NCI-H446 (cell line): ENCODE measurements around the gene PRKAR2B.
A peak's percentile ranks its signal among the peaks of the same experiment; 100 is the strongest.

Source experiments
- DNase-seq, 2 experiments: peaks; one replicate each; lab custom pipeline; 2025; lab: John Stamatoyannopoulos, UW

Gene PRKAR2B

DNA sequence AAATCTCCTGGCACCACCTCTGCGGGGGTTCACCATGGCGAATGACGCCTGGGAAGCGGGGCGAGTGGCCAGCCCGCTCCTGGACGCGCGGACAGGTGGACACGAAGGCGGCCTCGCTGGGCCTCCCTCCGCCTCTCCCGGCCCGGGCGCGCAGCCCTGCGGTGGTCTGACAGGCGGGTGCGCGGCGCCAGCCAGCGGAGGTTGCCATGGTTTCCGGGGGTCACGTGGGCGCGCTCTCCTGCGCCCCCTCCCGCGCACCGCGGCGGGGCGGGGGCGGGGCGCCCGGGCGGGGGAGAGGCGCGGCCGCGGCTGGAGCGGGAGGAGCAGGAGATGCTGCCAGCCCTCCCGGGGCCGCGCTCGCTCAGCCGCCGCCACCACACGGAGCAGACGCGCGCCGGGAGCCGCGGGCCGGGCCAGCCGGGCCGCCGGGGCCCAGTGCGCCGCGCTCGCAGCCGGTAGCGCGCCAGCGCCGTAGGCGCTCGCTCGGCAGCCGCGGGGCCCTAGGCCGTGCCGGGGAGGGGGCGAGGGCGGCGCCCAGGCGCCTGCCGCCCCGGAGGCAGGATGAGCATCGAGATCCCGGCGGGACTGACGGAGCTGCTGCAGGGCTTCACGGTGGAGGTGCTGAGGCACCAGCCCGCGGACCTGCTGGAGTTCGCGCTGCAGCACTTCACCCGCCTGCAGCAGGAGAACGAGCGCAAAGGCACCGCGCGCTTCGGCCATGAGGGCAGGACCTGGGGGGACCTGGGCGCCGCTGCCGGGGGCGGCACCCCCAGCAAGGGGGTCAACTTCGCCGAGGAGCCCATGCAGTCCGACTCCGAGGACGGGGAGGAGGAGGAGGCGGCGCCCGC is at the start of gene PRKAR2B:
Gene PRKAR2B (plus strand): TSS at position 359 of the 848 bp plus-strand sequence. CDS start 203 bp downstream, at position 562.
- peak; percentile 50 to 87 for DNase-seq

GRCh38 chr7:106994833-106995232 is 49.7 kb upstream of the PRKAR2B start:
- peak in 1 of 2 experiments; percentile 21 for DNase-seq

DNA sequence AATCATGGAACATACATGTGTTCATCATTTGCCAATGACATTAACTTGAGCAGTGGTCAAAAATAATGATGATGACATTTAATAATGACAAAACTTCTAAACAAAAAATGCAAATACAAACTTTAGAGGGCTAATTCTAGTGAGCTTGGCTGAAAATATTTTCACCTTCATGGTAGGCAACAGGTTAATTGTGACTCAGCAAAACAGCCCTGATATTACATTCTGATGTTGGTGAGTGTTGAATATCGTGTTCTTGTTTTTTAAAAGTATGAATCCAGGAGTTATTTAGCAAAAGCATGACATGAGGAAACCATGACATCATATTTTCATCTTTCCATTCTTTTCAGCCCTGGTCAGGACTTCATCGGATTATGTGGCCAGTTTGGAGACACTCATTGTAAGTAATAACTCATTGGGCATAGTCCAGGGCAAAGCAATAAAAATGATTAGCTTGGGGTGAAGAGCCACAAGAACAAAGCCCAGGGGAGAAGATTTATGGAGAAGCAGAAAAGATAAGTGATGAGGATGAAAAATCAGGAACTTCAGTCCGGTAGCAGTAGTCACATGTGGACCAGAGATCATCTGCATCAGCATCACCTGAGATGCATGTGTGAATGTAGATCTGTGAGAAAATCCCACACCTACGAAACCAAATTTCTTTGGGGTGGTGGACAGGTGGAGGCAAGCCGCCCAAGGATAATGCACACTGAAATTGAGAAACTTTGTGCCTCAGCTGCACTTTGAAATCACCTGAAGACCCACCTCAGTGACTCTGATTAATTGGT is 46.8 kb upstream of the PRKAR2B start:
- DNase-seq = no peak

DNA sequence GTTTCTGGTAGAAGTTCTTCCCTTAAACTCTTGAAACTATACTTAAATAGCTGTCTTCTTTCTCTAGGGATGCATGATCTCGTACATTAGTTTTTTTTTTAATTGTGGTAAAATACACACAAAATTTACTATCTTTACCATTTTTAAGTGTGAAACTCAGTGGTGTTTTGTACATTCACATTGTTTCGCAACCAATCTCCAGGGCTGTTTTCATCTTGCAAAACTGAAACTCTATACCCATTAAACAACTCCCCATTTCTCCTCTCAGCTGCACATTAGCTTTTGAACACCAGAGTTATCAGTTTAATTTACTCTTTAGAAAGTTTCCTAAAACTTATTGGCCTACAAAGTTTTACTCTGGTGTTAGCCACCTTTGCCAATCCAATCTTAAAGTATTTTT is 45.5 kb upstream of the PRKAR2B start:
- DNase-seq = no peak

DNA sequence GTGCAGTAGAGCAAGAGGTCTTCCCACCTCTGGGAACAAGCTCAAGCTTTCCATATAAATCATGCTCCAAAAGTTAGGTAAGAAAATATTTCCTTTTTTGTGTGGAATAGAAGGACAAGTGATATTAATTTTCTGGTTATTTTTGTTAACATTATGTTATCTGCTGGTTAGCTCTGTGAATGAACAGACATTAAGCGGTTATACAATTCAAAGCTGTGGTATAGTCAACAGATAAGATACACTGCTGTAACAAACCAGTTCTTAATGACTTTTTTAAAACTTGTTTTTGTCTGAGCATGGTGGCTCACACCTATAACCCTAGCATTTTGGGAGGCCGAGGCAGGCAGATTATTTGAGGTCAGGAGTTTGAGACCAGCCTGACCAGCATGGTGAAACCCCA is 43.0 kb upstream of the PRKAR2B start:
- DNase-seq = no peak

DNA sequence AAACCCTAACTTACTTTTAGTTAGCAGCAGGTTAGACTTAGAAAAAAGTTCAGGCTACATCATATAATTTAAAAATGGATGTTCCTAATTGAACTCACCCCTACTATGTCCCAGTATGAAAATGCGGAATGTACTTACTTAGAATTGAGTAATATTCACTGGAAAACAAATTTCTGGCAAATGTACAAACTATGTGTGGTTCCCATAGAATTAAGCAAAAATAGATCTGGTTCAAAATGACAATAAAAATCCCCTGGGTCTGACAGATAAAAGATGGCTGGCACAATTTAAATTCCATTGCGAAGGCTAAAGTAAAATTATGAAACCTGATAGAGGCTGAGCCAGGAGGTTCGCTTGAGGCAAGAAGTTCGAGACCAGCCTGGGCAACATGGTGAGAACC is 42.4 kb upstream of the PRKAR2B start:
- no peak for DNase-seq

DNA sequence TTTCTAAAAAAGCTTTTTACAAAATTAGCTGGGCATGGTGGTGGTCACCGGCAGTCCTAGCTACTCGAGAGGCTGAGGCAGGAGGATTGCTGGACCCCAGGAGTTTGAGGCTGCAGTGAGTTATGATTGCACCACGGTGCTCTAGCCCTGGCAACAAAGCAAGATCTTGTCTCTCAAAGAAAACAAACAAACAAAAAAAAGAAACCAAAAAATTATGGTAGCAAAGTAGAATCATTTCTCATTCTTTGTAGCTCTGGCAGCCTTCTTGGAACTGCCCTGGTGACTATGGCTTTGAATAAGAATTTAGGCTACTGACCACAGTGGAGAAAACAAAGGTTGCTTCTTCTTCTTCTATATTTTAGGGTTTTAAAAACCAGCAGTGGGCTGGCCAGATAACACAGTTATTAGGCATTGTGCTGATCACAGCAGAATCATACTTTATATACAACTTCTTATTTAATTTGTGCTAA is 41.9 kb upstream of the PRKAR2B start:
- DNase-seq = no peak

- no peak for DNase-seq
These were observed 37.3 kb upstream of the PRKAR2B start for GRCh38 chr7:107007007-107007891.

DNA sequence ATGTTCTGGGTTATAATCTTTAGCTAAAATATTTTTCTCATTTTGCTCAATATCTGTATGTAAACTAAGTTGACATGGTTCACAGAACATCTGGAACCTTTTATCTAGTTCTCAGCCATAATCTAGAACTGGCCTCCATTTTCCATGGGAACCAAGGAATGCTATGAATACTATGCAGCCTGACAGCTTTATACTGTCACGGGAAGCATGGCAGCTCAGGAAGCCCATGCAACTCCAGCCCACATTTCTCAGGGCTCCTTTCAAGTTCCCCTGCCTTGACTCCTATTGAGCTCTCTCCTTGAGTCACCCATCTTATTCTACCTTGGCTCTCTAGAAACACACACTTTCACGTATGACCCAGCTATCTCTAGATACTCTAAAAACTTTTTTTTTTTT is 36.6 kb upstream of the PRKAR2B start:
- no peak for DNase-seq

DNA sequence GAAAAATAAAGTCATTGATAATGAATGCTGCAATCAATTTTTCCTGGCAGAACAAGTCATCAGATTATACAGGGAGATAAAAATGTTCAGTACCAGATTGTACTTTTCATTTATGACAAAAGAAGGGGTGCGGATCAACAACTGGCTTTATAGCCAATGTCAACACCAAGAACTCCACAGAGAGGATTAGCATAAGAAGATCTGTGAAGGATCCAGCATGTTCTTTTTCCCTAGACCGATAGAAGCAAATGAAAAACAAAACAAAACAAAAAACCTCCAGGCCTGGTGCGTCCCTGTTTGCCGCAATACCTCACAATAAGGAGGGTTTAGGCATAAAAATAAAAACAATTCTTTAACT is 34.7 kb upstream of the PRKAR2B start:
- DNase-seq = no peak

GRCh38 chr7:107012691-107013090 is 31.8 kb upstream of the PRKAR2B start:
- no peak for DNase-seq

DNA sequence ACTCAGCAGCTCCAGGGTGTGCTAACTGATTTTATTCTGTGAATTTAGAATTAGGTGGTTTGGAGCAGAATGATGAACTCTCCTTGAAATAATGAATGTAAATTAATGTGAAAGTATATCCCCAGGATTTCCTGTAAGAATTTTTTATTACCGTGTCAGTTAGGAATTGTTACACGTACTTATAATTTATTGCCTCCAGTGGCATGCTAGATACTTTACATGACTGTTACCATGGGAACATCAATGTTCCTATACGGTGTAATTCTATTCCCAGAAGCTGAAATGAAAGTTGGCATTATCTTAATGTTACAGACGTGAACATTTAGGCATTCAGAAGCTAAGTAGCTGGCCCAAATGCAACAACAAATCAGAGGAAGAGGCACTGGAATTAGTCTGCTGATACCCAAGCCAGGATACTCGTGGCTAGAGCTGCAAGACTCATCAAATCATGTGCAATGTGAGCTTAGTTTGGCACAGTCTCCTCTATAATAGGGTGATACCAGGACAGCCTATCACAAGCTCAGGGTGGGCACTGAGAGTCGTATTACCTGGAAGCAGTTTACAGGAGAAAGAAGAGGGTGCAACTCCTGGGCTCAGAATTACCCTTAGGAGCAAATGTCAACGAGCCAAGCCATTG is 30.0 kb upstream of the PRKAR2B start:
- DNase-seq = peak in 1 of 2 experiments; percentile 57

GRCh38 chr7:107016312-107016711 is 28.2 kb upstream of the PRKAR2B start:
- DNase-seq = no peak

- no peak for DNase-seq
These were observed 26.4 kb upstream of the PRKAR2B start for GRCh38 chr7:107017965-107018719.

- no peak for DNase-seq
These were observed 24.1 kb upstream of the PRKAR2B start for GRCh38 chr7:107020400-107020799.

GRCh38 chr7:107021600-107021999 is 22.9 kb upstream of the PRKAR2B start:
- no peak for DNase-seq

DNA sequence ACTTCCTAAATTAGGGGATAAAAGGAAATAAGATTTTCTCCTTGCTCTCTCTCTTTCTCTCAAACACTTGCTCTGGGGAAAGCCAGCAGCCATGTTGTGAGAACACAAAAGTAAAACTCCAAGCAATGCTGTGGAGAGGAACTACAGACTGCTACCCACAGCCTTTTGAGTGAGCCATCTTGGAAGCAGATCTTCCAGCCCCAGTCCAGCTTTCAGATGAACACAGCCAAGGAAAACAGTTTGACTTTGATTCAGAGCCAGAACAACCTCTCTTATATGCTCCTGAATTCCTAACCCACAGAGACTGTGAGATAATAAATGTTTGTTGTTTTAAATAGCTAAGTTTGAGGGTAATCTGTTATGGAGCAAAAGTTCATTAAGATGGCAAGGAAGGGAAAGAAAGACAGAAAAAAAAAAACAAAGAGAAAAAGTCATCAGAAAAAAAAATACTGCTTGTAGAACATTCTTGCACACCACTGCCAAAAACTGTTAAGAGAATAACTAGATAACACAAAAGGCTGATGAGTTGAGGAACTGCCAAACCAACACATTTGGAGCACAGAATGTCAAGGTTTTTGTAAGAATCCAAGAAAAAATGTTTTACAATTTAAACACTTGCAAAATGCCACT is 20.9 kb upstream of the PRKAR2B start:
- DNase-seq = no peak

GRCh38 chr7:107024906-107025305 is 19.6 kb upstream of the PRKAR2B start:
- DNase-seq = no peak

- DNase-seq = no peak
These were observed 18.9 kb upstream of the PRKAR2B start for GRCh38 chr7:107025449-107026103.

GRCh38 chr7:107026166-107026565 is 18.3 kb upstream of the PRKAR2B start:
- DNase-seq = no peak
